Ascending aorta (tissue), 2 donors: ENCODE results near the gene GABBR2. TPM values are rescaled to one million over a fixed set of nuclear protein-coding genes. Genes with fewer than 3 reads are reported as not detected.

ENCODE experiments used
- DNase-seq, 2 donors: peaks; one replicate each; pipeline ENCODE4 v3.0.0-alpha.2; 2019; ENCODE audit warnings: low spot score in 2 of 2
- H3K27ac ChIP-seq, 2 donors: fragments of 200-600 bp; sonication (generic); one replicate each; pipeline ENCODE4 v1.5.1; 2016 to 2017; ENCODE audit warnings: mild to moderate bottlenecking in 1 of 2
- H3K27me3 ChIP-seq: fragments of 200-600 bp; sonication (generic); one replicate; pipeline ENCODE4 v1.5.1; 2017
- H3K36me3 ChIP-seq, 2 donors: fragments of 200-600 bp; sonication (generic); one replicate each; pipeline ENCODE4 v1.5.1; 2016
- H3K4me1 ChIP-seq, 2 donors: fragments of 200-600 bp; sonication (generic); one replicate each; pipeline ENCODE4 v1.5.1; 2016 to 2017; ENCODE audit warnings: mild to moderate bottlenecking in 1 of 2
- H3K4me3 ChIP-seq, 2 donors: fragments of 200-600 bp; sonication (generic); one replicate each; pipeline ENCODE4 v1.5.1; 2016 to 2017; ENCODE audit warnings: mild to moderate bottlenecking in 1 of 2
- H3K9me3 ChIP-seq, 2 donors: fragments of 200-600 bp; sonication (generic); one replicate each; pipeline ENCODE4 v1.5.1; 2016
- intact Hi-C: fragments of 100-400 bp; cut with DNase I; formaldehyde crosslinking; loops from one replicate; pipeline ENCODE4 v1.15.1; 2023
- total RNA-seq: library from RNA; depleted of rRNA; stranded (reverse); fragments of >200 nt; gene quantifications from one replicate; pipeline ENCODE4 v1.1.0, GENCODE V29; 2016
- TF ChIP-seq, protein P1 (sequence below), 3 experiments: fragments of 200-600 bp in 2 of 3; fragments of 450-650 bp in 1 of 3; sonication (generic) in 2 of 3; IDR thresholded peaks; one replicate each; pipeline ENCODE4 v1.5.1; 2016 to 2019; ENCODE audit warnings: antibody characterized with exemption in 3 of 3, mild to moderate bottlenecking in 1 of 3, moderate library complexity in 1 of 3

The GABBR2 gene
- total RNA-seq, 1 donor from 2014 or later, result not detected

DNA sequence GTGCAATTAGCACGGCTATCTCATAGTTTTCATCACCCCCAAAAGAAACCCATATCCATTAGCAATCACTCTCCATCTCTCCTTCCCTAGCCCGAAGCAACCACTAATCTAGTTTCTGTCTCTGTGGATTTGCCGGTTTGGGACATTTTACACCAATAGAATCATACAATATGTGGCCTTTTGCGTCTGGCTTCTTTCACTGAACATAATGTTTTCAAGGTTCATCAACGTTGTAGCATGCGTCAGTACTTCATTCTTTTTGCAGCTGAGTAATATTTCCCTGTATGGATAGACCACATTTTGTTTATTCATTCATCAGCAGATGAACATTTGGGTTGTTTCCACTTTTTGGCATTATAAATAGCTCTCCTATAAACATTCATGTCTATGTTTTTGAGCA lies 377.9 kb downstream of the GABBR2 start:
- no peaks in the 10 kb centered on the region for H3K36me3 ChIP-seq
- no peak for DNase-seq
- intact Hi-C loops, result no loop called here

DNA sequence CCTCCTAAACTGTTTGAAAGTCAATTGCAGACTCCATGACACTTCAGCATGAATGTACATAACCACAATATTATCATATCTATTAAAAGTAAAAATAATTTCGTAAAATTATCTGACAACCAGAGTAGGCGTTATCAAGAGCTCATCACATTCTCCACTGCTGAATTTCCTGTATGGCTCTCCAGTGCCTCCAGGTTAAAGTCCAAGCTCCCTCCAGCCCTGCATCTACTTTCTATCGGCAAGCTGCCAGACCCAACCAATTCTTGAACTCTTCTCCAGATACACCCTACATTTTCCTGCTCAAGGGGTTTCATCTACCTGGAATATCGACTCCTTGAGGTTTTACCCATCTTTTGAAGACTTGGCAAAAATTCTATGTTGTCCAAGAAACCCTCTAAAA lies 378.8 kb downstream of the GABBR2 start:
- H3K9me3 ChIP-seq, result no peaks in the 10 kb centered on the region
- TF ChIP-seq, protein P1, sequence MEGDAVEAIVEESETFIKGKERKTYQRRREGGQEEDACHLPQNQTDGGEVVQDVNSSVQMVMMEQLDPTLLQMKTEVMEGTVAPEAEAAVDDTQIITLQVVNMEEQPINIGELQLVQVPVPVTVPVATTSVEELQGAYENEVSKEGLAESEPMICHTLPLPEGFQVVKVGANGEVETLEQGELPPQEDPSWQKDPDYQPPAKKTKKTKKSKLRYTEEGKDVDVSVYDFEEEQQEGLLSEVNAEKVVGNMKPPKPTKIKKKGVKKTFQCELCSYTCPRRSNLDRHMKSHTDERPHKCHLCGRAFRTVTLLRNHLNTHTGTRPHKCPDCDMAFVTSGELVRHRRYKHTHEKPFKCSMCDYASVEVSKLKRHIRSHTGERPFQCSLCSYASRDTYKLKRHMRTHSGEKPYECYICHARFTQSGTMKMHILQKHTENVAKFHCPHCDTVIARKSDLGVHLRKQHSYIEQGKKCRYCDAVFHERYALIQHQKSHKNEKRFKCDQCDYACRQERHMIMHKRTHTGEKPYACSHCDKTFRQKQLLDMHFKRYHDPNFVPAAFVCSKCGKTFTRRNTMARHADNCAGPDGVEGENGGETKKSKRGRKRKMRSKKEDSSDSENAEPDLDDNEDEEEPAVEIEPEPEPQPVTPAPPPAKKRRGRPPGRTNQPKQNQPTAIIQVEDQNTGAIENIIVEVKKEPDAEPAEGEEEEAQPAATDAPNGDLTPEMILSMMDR (IDR thresholded peaks at IDR 0.05), result no peak
- DNase-seq, result no peak

More for the DNA sequence above, 377.9 kb downstream of the GABBR2 start:
- no peak overlapping the region for H3K4me3 ChIP-seq
- no peak overlapping the region for H3K27ac ChIP-seq
- H3K4me1 ChIP-seq, result no peaks in the 10 kb centered on the region
- no peaks in the 10 kb centered on the region for H3K9me3 ChIP-seq
- TF ChIP-seq, protein P1 (IDR thresholded peaks at IDR 0.05), result no peak
- H3K27me3 ChIP-seq, result no peaks in the 10 kb centered on the region

DNA sequence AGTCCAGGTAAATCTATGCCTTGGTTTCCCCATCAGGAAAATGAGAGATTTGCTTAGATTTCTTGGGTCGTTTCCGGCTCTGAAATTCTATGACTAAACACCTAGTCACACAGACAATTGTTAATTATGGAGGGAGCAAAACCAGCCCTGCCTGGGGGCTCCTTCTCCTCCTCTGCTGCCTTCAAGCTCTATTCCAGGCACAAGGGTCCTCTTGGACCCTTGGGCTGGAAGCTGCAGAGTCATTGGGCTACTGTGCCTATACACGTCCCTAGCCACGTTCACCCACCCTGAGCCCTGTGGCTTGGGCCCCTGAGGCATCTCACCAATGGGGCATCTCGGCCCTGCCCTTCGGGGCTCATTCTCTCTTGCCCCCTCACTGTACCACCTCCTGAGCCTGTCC lies 379.5 kb downstream of the GABBR2 start:
- Histone ChIP-seq H3K27ac (no peak overlapping the region), H3K9me3 (no peaks in the 10 kb centered on the region), H3K4me3 (no peak overlapping the region), H3K4me1 (no peaks in the 10 kb centered on the region), H3K27me3 (no peaks in the 10 kb centered on the region), H3K36me3 (no peaks in the 10 kb centered on the region)
- TF ChIP-seq, protein P1 (IDR thresholded peaks at IDR 0.05), result no peak
- no peak for DNase-seq
- intact Hi-C loops, result no loop called here

More for the DNA sequence above, 378.8 kb downstream of the GABBR2 start:
- H3K4me1 ChIP-seq, result no peaks in the 10 kb centered on the region
- H3K27ac ChIP-seq, result no peak overlapping the region
- H3K36me3 ChIP-seq, result no peaks in the 10 kb centered on the region
- no peak overlapping the region for H3K4me3 ChIP-seq
- intact Hi-C loops, result no loop called here
- no peaks in the 10 kb centered on the region for H3K27me3 ChIP-seq

DNA sequence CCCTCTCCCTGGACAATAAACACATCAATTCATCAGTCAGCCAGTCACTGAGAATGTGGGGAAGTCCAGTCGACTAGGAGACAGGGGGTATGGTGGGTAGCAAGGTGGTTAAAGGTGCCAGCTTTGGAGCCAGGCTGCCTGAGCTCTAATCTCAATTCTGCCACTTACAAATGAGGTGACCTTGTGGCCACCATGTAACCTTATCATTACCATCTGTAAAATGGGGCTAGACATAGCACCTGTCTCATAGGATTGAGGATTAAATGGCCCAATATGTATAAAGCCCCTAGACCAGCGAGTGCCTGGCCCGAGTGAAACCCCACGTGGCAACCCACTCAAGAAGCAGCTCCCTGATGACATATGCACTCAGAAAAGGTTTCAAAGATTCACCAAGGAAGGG lies 380.0 kb downstream of the GABBR2 start:
- H3K27me3 ChIP-seq, result no peaks in the 10 kb centered on the region
- H3K9me3 ChIP-seq, result no peaks in the 10 kb centered on the region
- no peaks in the 10 kb centered on the region for H3K4me1 ChIP-seq
- no peaks in the 10 kb centered on the region for H3K36me3 ChIP-seq
- no peak for DNase-seq
- TF ChIP-seq, protein P1 (IDR thresholded peaks at IDR 0.05), result no peak
- intact Hi-C loops, result no loop called here
- H3K4me3 ChIP-seq, result no peak overlapping the region
- no peak overlapping the region for H3K27ac ChIP-seq

DNA sequence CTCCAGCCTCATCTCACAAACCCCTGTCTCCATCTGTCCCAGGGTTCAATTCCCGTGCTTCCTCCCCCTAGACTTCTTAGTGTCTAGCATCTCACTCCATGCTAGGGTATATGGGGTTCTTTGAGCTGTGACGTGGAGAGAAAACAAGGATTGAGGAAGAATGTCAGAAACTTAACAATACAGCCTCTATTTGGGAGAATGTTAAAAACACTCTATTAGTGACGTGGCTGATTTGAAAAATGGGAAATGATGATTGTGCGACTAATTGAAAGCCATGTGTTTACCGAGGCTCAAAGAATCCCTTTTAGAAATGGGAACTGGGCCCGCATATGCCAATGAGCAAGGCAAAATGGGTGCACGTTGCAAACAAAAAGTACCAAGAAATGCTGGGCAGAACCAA lies 380.6 kb downstream of the GABBR2 start:
- no peak for DNase-seq
- no peaks in the 10 kb centered on the region for H3K4me1 ChIP-seq
- no peak overlapping the region for H3K4me3 ChIP-seq
- intact Hi-C loops, result no loop called here
- no peaks in the 10 kb centered on the region for H3K36me3 ChIP-seq
- H3K9me3 ChIP-seq, result no peaks in the 10 kb centered on the region
- no peak overlapping the region for H3K27ac ChIP-seq
- TF ChIP-seq, protein P1 (IDR thresholded peaks at IDR 0.05), result no peak
- no peaks in the 10 kb centered on the region for H3K27me3 ChIP-seq

DNA sequence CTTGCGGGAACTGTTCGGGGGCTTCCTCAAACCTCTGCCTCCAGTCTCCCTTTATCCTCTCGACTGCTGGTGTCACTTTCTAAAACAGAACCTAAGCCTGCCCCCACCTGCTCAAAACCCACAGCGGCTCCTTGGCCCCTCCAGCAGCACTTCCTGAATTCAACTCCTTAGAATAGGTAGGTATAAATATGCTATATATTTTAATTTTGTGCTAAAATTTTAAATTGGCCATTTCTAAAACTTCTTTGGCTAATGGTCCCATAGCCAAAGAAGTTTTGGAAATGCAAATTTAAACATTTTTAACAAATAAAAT lies 381.5 kb downstream of the GABBR2 start:
- no peak overlapping the region for H3K27ac ChIP-seq
- TF ChIP-seq, protein P1 (IDR thresholded peaks at IDR 0.05), result no peak
- no peaks in the 10 kb centered on the region for H3K9me3 ChIP-seq
- H3K4me1 ChIP-seq, result no peaks in the 10 kb centered on the region
- H3K36me3 ChIP-seq, result no peaks in the 10 kb centered on the region
- intact Hi-C loops, result no loop called here
- no peaks in the 10 kb centered on the region for H3K27me3 ChIP-seq
- no peak overlapping the region for H3K4me3 ChIP-seq
- peak in 1 of 2 donors; percentile 5 for DNase-seq
